HL-60 (cell line): ENCODE results near the gene RASAL3.
A peak's percentile ranks its signal among the peaks of the same experiment; 100 is the strongest.

Source experiments
- DNase-seq, 2 experiments: peaks; one replicate each; pipeline ENCODE4 v3.0.0-alpha.2; 2010 to 2020; ENCODE audit warnings: low read depth in 1 of 2, low spot score in 1 of 2
- H3K27ac ChIP-seq: fragments of 250-450 bp; sonication (Bioruptor Pico); replicated peaks from 2 replicates; pipeline ENCODE4 v1.5.1; 2020; ENCODE audit warnings: mild to moderate bottlenecking, moderate library complexity
- H3K27me3 ChIP-seq: fragments of 250-450 bp; sonication (Bioruptor Pico); 2 replicates; pipeline ENCODE4 v1.5.1; 2021; ENCODE audit warnings: mild to moderate bottlenecking, moderate library complexity; ENCODE audit not compliant: insufficient read depth, poor library complexity, severe bottlenecking
- H3K4me3 ChIP-seq: replicated peaks from 2 replicates; pipeline ENCODE4 v1.5.1; 2011; ENCODE audit warnings: mild to moderate bottlenecking, control low read depth, low read length; ENCODE audit not compliant: insufficient read depth
- CTCF ChIP-seq: IDR thresholded peaks from one replicate; pipeline ENCODE4 v1.5.1; 2011; ENCODE audit warnings: low read length, control low read depth, inconsistent platforms; ENCODE audit not compliant: insufficient read depth
- GABPA ChIP-seq: IDR thresholded peaks from 2 replicates; pipeline ENCODE4 v1.6.1; 2012; ENCODE audit warnings: low read depth
- POLR2AphosphoS5 ChIP-seq: IDR thresholded peaks from 2 replicates; pipeline ENCODE4 v1.6.1; 2012; ENCODE audit warnings: low read depth
- REST ChIP-seq: IDR thresholded peaks from 2 replicates; pipeline ENCODE4 v1.6.1; 2012; ENCODE audit warnings: low read depth; ENCODE audit not compliant: insufficient replicate concordance
- SPI1 ChIP-seq: IDR thresholded peaks from 2 replicates; pipeline ENCODE4 v1.6.1; 2012; ENCODE audit warnings: low read depth, mild to moderate bottlenecking, borderline replicate concordance

RASAL3 gene

GRCh38 chr19:15471639-15472101 is 7.3 kb upstream of the RASAL3 start:
- no peak for DNase-seq
- Histone ChIP-seq H3K27me3 (peaks cover 2% of the 10 kb centered on the region), H3K4me3 (no peak overlapping the region), H3K27ac (no peak overlapping the region)
- TF ChIP-seq GABPA, result no peak
- TF ChIP-seq SPI1, result no peak
- no peak for TF ChIP-seq POLR2AphosphoS5
- TF ChIP-seq CTCF, result no peak
- TF ChIP-seq REST, result no peak

GRCh38 chr19:15469513-15470297 is 5.4 kb upstream of the RASAL3 start:
- Histone ChIP-seq H3K27ac (no peak overlapping the region), H3K27me3 (peaks cover 2% of the 10 kb centered on the region), H3K4me3 (peak overlapping the region; percentile 31)
- DNase-seq, result no peak
- TF ChIP-seq CTCF (no peak), REST (no peak), SPI1 (no peak), POLR2AphosphoS5 (no peak), GABPA (no peak)

GRCh38 chr19:15468675-15469512 is 4.5 kb upstream of the RASAL3 start:
- Histone ChIP-seq H3K27me3 (peaks cover 2% of the 10 kb centered on the region), H3K27ac (no peak overlapping the region), H3K4me3 (no peak overlapping the region)
- TF ChIP-seq REST, result no peak
- TF ChIP-seq SPI1, result no peak
- no peak for TF ChIP-seq GABPA
- TF ChIP-seq CTCF, result no peak
- TF ChIP-seq POLR2AphosphoS5, result no peak
- no peak for DNase-seq
